HEK293 (cell line): Measurements from ENCODE around the gene PNPO.

Experiments used
- BCL11A ChIP-seq: fragments of 450-650 bp; formaldehyde crosslinking; IDR thresholded peaks from 2 replicates; pipeline ENCODE4 v1.5.1; 2016; ENCODE audit warnings: low read depth, missing biosample characterization, missing genetic modification characterization
- EGR2 ChIP-seq: fragments of 450-650 bp; formaldehyde crosslinking; IDR thresholded peaks from 2 replicates; pipeline ENCODE4 v1.5.1; 2016; ENCODE audit warnings: low read depth, missing biosample characterization, missing genetic modification characterization
- ELK4 ChIP-seq: IDR thresholded peaks from 2 replicates; pipeline ENCODE4 v1.6.1; 2011; ENCODE audit warnings: mild to moderate bottlenecking, low read depth, low read length, borderline replicate concordance
- FEZF1 ChIP-seq: fragments of 450-650 bp; formaldehyde crosslinking; IDR thresholded peaks from 2 replicates; pipeline ENCODE4 v1.5.1; 2016; ENCODE audit warnings: missing biosample characterization, missing genetic modification characterization
- GLI4 ChIP-seq: fragments of 450-650 bp; formaldehyde crosslinking; IDR thresholded peaks from 2 replicates; pipeline ENCODE4 v1.5.1; 2016; ENCODE audit warnings: missing biosample characterization, missing genetic modification characterization
- HOXA7 ChIP-seq: sonication (generic); formaldehyde crosslinking; IDR thresholded peaks from 2 replicates; pipeline ENCODE4 v1.8.1; 2022; ENCODE audit warnings: missing genetic modification reagents, borderline replicate concordance
- KLF1 ChIP-seq: fragments of 450-650 bp; formaldehyde crosslinking; IDR thresholded peaks from 2 replicates; pipeline ENCODE4 v1.5.1; 2016; ENCODE audit warnings: missing biosample characterization, missing genetic modification characterization
- KLF16 ChIP-seq: fragments of 450-650 bp; formaldehyde crosslinking; IDR thresholded peaks from 2 replicates; pipeline ENCODE4 v1.5.1; 2017; ENCODE audit warnings: missing biosample characterization, missing genetic modification characterization
- KLF9 ChIP-seq: fragments of 450-650 bp; formaldehyde crosslinking; IDR thresholded peaks from 2 replicates; pipeline ENCODE4 v1.5.1; 2016; ENCODE audit warnings: missing biosample characterization, missing genetic modification characterization, low read depth
- MEIS1 ChIP-seq: sonication (generic); formaldehyde crosslinking; IDR thresholded peaks from 2 replicates; pipeline ENCODE4 v1.8.1; 2022; ENCODE audit warnings: missing genetic modification reagents, mild to moderate bottlenecking, borderline replicate concordance
- OSR2 ChIP-seq: fragments of 450-650 bp; formaldehyde crosslinking; IDR thresholded peaks from 2 replicates; pipeline ENCODE4 v1.5.1; 2016; ENCODE audit warnings: missing biosample characterization, missing genetic modification characterization
- YY2 ChIP-seq: fragments of 450-650 bp; formaldehyde crosslinking; IDR thresholded peaks from 2 replicates; pipeline ENCODE4 v1.5.1; 2016; ENCODE audit warnings: missing biosample characterization, missing genetic modification characterization
- ZBTB17 ChIP-seq: fragments of 450-650 bp; formaldehyde crosslinking; IDR thresholded peaks from 2 replicates; pipeline ENCODE4 v1.5.1; 2016; ENCODE audit warnings: missing biosample characterization, missing genetic modification characterization
- ZBTB7A ChIP-seq: fragments of 450-650 bp; formaldehyde crosslinking; IDR thresholded peaks from 2 replicates; pipeline ENCODE4 v1.5.1; 2016; ENCODE audit warnings: low read depth, missing biosample characterization, missing genetic modification characterization
- ZFP41 ChIP-seq: fragments of 450-650 bp; formaldehyde crosslinking; IDR thresholded peaks from 2 replicates; pipeline ENCODE4 v1.5.1; 2016; ENCODE audit warnings: missing biosample characterization, missing genetic modification characterization, borderline replicate concordance
- ZNF112 ChIP-seq: fragments of 450-650 bp; formaldehyde crosslinking; IDR thresholded peaks from 2 replicates; pipeline ENCODE4 v1.5.0; 2017; ENCODE audit warnings: missing biosample characterization, missing genetic modification characterization
- ZNF18 ChIP-seq: fragments of 450-650 bp; formaldehyde crosslinking; IDR thresholded peaks from 2 replicates; pipeline ENCODE4 v1.5.1; 2016; ENCODE audit warnings: missing biosample characterization, missing genetic modification characterization
- ZNF239 ChIP-seq: fragments of 450-650 bp; formaldehyde crosslinking; IDR thresholded peaks from 2 replicates; pipeline ENCODE4 v1.5.1; 2016; ENCODE audit warnings: missing biosample characterization, missing genetic modification characterization
- ZNF266 ChIP-seq: fragments of 450-650 bp; formaldehyde crosslinking; IDR thresholded peaks from 2 replicates; pipeline ENCODE4 v1.5.1; 2016; ENCODE audit warnings: missing biosample characterization, missing genetic modification characterization, low read depth
- ZNF311 ChIP-seq: fragments of 450-650 bp; formaldehyde crosslinking; IDR thresholded peaks from 2 replicates; pipeline ENCODE4 v1.5.1; 2017; ENCODE audit warnings: missing biosample characterization, missing genetic modification characterization, borderline replicate concordance
- ZNF335 ChIP-seq: fragments of 450-650 bp; formaldehyde crosslinking; conservative IDR thresholded peaks from 2 replicates; pipeline ENCODE4 v1.5.1; 2016; ENCODE audit warnings: missing biosample characterization, missing genetic modification characterization
- ZNF530 ChIP-seq: fragments of 450-650 bp; formaldehyde crosslinking; IDR thresholded peaks from 2 replicates; pipeline ENCODE4 v1.5.1; 2016; ENCODE audit warnings: low read depth, missing biosample characterization, missing genetic modification characterization
- ZNF549 ChIP-seq: fragments of 450-650 bp; IDR thresholded peaks from 2 replicates; pipeline ENCODE4 v1.5.1; 2018; ENCODE audit warnings: missing biosample characterization, missing genetic modification characterization, mild to moderate bottlenecking, inconsistent platforms, moderate library complexity
- ZNF555 ChIP-seq: fragments of 450-650 bp; formaldehyde crosslinking; conservative IDR thresholded peaks from 2 replicates; pipeline ENCODE4 v1.5.1; 2017; ENCODE audit warnings: missing biosample characterization, mild to moderate bottlenecking, missing genetic modification characterization, inconsistent platforms
- ZNF560 ChIP-seq: fragments of 450-650 bp; formaldehyde crosslinking; IDR thresholded peaks from 2 replicates; pipeline ENCODE4 v1.5.1; 2017; ENCODE audit warnings: missing biosample characterization, missing genetic modification characterization, borderline replicate concordance
- ZNF670 ChIP-seq: fragments of 450-650 bp; formaldehyde crosslinking; IDR thresholded peaks from 2 replicates; pipeline ENCODE4 v1.5.1; 2016; ENCODE audit warnings: missing biosample characterization, missing genetic modification characterization, low read depth
- ZNF677 ChIP-seq: fragments of 450-650 bp; IDR thresholded peaks from 2 replicates; pipeline ENCODE4 v1.5.0; 2018; ENCODE audit warnings: missing biosample characterization, mild to moderate bottlenecking, missing genetic modification characterization, moderate library complexity
- ZNF792 ChIP-seq: fragments of 450-650 bp; formaldehyde crosslinking; IDR thresholded peaks from 2 replicates; pipeline ENCODE4 v1.5.1; 2016; ENCODE audit warnings: missing biosample characterization, missing genetic modification characterization
- ZNF830 ChIP-seq: fragments of 450-650 bp; IDR thresholded peaks from 2 replicates; pipeline ENCODE4 v1.5.0; 2018; ENCODE audit warnings: missing biosample characterization, missing genetic modification characterization, low read depth, mild to moderate bottlenecking, moderate library complexity
- TF ChIP-seq, protein P1 (sequence below): fragments of 450-650 bp; formaldehyde crosslinking; IDR thresholded peaks from 2 replicates; pipeline ENCODE4 v1.5.1; 2016; ENCODE audit warnings: missing biosample characterization, missing genetic modification characterization
- TF ChIP-seq, protein P2 (sequence below): fragments of 450-650 bp; formaldehyde crosslinking; IDR thresholded peaks from 2 replicates; pipeline ENCODE4 v1.5.1; 2016; ENCODE audit warnings: missing biosample characterization, missing genetic modification characterization, borderline replicate concordance
- TF ChIP-seq, protein P3 (sequence below): fragments of 450-650 bp; formaldehyde crosslinking; IDR thresholded peaks from 2 replicates; pipeline ENCODE4 v1.5.1; 2016; ENCODE audit warnings: missing biosample characterization, missing genetic modification characterization

PNPO gene

GRCh38 chr17:47970725-47971499, 29.5 kb downstream of the PNPO start, which contains the start of gene CDK5RAP3 (continued):
- TF ChIP-seq, protein P1, sequence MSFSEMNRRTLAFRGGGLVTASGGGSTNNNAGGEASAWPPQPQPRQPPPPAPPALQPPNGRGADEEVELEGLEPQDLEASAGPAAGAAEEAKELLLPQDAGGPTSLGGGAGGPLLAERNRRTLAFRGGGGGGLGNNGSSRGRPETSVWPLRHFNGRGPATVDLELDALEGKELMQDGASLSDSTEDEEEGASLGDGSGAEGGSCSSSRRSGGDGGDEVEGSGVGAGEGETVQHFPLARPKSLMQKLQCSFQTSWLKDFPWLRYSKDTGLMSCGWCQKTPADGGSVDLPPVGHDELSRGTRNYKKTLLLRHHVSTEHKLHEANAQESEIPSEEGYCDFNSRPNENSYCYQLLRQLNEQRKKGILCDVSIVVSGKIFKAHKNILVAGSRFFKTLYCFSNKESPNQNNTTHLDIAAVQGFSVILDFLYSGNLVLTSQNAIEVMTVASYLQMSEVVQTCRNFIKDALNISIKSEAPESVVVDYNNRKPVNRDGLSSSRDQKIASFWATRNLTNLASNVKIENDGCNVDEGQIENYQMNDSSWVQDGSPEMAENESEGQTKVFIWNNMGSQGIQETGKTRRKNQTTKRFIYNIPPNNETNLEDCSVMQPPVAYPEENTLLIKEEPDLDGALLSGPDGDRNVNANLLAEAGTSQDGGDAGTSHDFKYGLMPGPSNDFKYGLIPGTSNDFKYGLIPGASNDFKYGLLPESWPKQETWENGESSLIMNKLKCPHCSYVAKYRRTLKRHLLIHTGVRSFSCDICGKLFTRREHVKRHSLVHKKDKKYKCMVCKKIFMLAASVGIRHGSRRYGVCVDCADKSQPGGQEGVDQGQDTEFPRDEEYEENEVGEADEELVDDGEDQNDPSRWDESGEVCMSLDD (tag by site-specific recombination), result peak; percentile 66; the same call in 1 of the 2 replicates
- TF ChIP-seq ZNF335 (tag by site-specific recombination) (peak; percentile 60), ZNF677 (tag by site-specific recombination) (no peak), ZNF555 (no peak), ZFP41 (no peak), ZNF560 (tag by site-specific recombination) (no peak), ELK4 (no peak), HOXA7 (CRISPR knock-in tag) (no peak), ZBTB7A (tag by site-specific recombination) (peak; percentile 66; the same call in 1 of the 2 replicates), GLI4 (tag by site-specific recombination) (peak; percentile 93), KLF9 (tag by site-specific recombination) (peak; percentile 98), ZNF112 (tag by site-specific recombination) (no peak), OSR2 (tag by site-specific recombination) (peak; percentile 15; the same call in 1 of the 2 replicates), FEZF1 (tag by site-specific recombination) (peak; percentile 25; the same call in 1 of the 2 replicates), ZNF239 (tag by site-specific recombination) (0 out of 2 replicates have a peak, but pooled peaks have one; percentile 57), ZNF266 (tag by site-specific recombination) (no peak), ZNF18 (tag by site-specific recombination) (peak; percentile 34; the same call in 1 of the 2 replicates), ZBTB17 (peak; percentile 99), YY2 (peak; percentile 81), ZNF792 (tag by site-specific recombination) (0 out of 2 replicates have a peak, but pooled peaks have one; percentile 68), ZNF549 (no peak), KLF1 (tag by site-specific recombination) (peak; percentile 73), ZNF670 (tag by site-specific recombination) (no peak), MEIS1 (CRISPR knock-in tag) (no peak), EGR2 (tag by site-specific recombination) (0 out of 2 replicates have a peak, but pooled peaks have one; percentile 31), ZNF530 (tag by site-specific recombination) (no peak), ZNF311 (tag by site-specific recombination) (no peak), BCL11A (tag by site-specific recombination) (peak; percentile 90), ZNF830 (no peak), KLF16 (tag by site-specific recombination) (peak; percentile 99)
- TF ChIP-seq, protein P2, sequence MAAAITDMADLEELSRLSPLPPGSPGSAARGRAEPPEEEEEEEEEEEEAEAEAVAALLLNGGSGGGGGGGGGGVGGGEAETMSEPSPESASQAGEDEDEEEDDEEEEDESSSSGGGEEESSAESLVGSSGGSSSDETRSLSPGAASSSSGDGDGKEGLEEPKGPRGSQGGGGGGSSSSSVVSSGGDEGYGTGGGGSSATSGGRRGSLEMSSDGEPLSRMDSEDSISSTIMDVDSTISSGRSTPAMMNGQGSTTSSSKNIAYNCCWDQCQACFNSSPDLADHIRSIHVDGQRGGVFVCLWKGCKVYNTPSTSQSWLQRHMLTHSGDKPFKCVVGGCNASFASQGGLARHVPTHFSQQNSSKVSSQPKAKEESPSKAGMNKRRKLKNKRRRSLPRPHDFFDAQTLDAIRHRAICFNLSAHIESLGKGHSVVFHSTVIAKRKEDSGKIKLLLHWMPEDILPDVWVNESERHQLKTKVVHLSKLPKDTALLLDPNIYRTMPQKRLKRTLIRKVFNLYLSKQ, result no peak; the same call in 1 of the 2 replicates
- TF ChIP-seq, protein P3, sequence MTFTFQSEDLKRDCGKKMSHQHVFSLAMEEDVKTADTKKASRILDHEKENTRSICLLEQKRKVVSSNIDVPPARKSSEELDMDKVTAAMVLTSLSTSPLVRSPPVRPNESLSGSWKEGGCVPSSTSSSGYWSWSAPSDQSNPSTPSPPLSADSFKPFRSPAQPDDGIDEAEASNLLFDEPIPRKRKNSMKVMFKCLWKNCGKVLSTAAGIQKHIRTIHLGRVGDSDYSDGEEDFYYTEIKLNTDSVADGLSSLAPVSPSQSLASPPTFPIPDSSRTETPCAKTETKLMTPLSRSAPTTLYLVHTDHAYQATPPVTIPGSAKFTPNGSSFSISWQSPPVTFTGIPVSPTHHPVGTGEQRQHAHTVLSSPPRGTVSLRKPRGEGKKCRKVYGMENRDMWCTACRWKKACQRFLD, result no peak
